HG02610 (cell line): Measurements from ENCODE around the gene FBXO40.

Source experiments
- ATAC-seq: cut with Tn5 transposase; IDR thresholded peaks from one replicate; pipeline ENCODE4 v1.9.1; 2021; ENCODE audit warnings: mild to moderate bottlenecking, moderate library complexity; ENCODE audit not compliant: unreplicated experiment

FBXO40 gene

DNA sequence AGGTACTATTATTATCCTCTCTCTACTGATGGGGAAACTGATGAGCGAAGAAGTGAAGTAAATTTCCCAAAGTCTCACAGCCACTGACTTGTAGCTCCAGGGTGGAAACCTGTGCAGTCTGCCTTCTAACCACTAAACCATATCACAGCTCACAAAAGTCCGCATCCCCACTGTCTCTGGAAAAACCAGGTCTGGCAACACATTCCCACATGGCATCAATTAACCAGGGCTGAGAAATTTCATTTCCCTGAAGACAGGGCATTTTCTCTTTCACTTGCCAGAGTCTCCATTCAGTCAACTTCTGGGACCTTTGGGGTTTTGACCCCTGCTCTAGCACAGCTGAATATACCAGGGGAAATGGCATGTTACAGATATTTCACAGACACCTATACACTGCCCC lies 26.5 kb downstream of the FBXO40 start:
- ATAC-seq: no peak

DNA sequence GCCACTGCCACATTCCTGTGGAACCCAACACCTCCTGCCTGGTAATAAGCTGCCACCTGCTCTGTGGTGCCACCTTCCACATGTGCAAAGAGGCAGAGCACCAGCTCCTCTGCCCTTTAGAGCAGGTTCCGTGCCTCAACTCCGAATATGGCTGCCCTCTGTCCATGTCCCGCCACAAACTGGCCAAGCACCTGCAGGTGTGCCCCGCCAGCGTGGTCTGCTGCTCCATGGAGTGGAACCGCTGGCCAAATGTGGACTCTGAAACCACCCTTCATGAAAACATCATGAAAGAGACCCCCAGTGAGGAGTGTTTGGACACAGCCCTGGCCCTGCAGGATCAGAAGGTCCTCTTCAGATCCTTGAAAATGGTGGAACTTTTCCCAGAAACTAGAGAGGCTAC lies 28.3 kb downstream of the FBXO40 start:
- ATAC-seq: no peak

- ATAC-seq: no peak
These were observed 31.1 kb downstream of the FBXO40 start for GRCh38 chr3:121624147-121624899.

DNA sequence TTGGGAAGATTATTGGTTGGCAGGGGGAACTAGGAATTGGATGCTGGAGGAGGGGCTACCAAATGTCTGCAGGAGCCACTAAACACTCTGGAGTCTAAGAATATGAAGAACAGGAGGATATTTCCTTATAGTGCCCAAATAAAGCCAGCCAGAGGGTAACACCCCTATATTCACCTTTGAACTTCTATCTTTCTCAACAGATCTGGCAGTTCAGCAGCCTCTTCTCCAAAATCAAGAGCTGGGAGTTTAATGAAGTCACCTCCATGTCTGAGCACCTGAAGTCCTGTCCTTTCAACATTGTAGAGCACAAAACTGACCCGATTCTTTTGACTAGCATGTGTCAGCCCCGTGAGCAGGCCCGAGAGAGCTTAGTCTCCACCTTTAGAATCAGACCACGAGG lies 33.3 kb downstream of the FBXO40 start:
- no peak for ATAC-seq

DNA sequence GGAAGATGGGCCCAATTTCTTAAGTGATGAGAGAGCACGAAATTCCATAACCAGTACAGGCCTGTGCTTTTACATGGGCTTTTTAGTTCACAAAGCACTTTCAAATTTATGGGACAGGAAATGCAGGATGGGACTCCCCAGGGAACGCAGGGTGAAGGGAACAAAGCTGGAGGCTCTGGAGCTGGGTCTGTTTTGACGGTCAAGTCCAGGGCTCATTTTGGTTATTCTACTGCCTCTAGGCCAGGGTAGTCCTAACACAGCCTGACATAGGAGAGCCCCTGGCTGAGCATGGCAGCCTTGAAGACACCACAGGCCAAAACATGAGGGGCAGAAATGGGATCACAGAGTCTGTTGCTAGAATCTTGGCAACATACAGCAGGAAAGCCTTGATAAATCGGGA lies 34.0 kb downstream of the FBXO40 start:
- ATAC-seq: no peak

DNA sequence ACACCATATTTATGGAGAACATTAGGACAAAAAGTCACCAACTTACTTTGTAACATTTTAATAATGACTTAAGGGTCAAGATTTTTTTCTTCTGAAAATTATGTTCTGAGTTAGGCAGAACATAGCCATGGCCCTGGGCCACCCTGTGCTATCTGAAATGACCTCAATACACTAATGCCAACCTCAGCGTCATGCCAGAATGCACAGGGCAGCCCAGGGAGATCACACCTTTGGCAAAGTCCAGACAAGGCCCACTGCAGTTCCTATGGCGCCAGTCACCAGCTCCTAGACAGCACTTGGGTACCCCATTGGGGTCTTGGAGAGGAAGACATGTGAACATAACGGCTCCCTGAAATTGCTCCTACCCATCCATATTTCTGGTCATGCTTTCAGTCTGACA lies 34.4 kb downstream of the FBXO40 start:
- ATAC-seq: no peak

- no peak for ATAC-seq
These were observed 36.4 kb downstream of the FBXO40 start for GRCh38 chr3:121629601-121630000.

DNA sequence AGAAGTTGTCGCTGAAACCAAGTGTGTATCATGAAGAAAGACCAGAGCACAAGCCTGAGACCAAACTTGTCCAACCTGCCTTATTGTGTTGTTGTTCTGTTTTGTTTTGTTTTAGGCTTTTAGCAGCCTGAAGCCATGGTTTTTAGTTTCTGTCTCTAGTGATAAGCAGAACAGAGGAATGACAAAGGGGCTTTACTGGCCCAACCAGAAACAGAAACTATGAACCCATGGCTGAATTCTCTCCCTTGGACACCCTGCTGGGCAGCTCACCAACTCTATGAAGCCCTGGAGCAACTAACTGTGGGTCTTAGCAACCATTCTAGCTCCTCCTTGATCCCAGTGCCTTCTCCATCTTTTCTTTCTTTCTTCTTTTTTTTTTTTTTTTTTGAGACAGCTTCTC lies 37.2 kb downstream of the FBXO40 start:
- ATAC-seq: peak; percentile 69

- ATAC-seq: peak; percentile 80
These were observed 44.7 kb downstream of the FBXO40 start for GRCh38 chr3:121637922-121638321.

GRCh38 chr3:121641127-121641526 lies 47.9 kb downstream of the FBXO40 start:
- no peak for ATAC-seq

- ATAC-seq: no peak
These were observed 49.6 kb downstream of the FBXO40 start for GRCh38 chr3:121642601-121643314.

DNA sequence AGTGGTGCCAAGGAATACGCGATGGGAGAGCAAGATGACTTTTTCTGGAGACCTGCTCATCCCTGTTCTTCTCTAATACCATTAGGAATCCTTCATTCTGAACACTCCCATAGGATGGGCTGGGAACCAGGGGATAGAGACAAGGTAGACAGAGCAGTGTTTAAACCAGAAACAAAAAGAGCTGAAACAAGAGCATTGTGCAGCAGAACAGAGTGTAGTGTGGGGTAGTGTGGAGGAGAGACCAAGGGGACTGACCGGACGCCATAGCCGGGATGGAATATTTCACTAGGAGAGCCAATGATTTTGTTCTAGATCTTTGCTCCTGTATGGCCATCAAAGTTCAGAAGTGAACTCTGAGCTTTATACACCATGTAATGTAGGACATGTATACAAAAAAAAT lies 51.9 kb downstream of the FBXO40 start:
- no peak for ATAC-seq

- no peak for ATAC-seq
These were observed 55.2 kb downstream of the FBXO40 start for GRCh38 chr3:121648219-121648958.

DNA sequence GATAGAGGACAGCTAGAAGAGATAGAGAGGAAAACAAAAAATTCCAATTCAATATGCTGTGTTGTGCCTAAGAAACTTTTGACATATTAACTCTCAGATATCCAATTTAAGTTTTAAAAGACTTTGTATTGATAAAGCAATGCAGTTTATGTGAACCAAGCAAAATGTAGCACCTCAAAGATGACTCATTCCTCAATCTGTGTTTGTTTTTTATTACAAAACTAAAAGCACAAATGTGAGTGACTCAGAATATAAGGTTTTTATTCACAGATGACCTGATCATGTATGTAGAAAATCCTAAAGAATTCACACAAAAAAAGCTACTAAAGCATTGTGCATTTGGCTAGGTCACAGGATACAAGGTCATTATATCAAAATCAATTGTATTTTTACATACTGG lies 56.5 kb downstream of the FBXO40 start:
- ATAC-seq: no peak

- no peak for ATAC-seq
These were observed 58.5 kb downstream of the FBXO40 start for GRCh38 chr3:121651684-121652083.

DNA sequence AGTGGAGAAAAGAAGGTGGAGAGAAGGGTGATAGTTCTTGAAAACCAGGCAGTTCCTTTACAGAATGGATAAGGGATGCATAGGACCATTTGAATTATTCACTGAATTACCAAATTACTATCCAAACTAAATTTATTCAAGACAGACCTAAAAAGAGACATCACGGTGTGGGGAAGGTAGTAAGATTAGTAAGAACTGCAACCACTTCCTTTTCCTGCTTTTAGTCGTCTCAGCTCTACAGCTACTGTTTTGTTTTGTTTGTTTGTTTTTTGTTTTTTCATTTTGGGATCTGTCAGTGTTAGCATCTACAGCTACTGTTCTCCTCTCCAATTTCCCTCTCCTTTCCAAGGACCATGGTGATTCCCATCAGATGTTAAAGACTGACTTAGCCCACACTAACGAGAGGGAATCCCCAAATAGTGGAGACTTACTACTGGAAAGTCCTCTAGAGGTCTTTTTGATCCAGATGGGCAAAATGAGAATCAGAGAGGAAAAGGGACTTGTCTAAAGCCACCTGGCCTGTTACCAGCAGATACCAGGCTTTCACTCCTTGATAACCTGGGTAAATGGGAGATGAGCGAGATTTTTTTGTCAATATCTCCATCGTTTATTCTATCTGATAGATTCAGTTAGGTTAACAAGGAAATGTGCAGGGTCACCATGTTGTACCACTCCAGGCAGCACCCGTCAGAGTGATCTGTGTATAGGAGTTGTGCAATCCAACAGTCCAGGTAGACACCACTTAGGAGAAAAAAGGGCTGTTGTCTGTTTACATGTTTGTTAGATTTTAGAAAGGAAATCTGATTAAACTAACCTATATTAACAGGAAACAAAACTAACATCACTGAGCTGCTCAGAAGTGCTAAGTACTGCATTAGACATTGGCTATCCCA lies 61.6 kb downstream of the FBXO40 start:
- peak; percentile 94 for ATAC-seq

DNA sequence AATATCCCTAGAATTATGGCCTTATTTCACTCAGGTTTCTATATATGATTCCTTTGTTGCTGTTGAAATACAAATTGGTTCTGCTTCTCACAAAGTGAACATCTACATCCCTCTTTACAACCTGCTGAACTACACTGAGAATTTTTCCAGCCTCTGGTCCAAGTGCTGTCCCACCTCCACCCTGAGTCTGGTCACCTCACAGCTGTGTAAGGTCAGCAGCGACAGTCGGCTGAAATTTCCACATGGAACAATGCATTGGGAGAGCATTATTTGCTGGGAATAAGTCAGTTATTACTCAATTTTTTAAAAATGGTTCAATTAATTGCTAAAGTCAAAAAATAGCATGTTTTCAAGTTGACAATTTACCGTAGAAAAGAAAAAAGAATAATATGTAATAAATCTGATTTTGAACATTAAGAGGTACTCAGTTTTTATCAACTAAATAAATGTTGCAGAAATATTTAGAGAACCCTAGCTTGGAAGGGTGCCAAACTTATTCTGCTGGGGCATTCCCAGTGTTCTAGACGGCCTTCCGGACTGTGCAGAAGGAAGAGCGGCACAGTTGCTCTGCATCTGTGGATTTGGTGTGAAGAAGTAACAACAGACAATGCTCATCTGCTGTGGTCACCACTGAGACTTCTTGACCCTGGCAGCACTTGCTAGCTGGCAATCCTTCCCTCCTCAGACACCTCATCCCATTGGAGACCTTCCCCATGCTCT lies 65.7 kb downstream of the FBXO40 start:
- ATAC-seq: no peak

GRCh38 chr3:121659586-121659985 lies 66.4 kb downstream of the FBXO40 start:
- no peak for ATAC-seq

GRCh38 chr3:121660356-121661171 lies 67.4 kb downstream of the FBXO40 start, which contains the start of gene HCLS1:
Gene HCLS1, minus strand, starts transcription at chr3:121660903. Its CDS starts 2,556 bp downstream, at chr3:121658347.
- peak; percentile 90 for ATAC-seq
